Brain microvascular endothelial cell (primary cell): ENCODE results near the gene SENP2.
"Not testable (repeated sequence)": the region's sequence is repeated elsewhere in the genome, so short reads cannot be mapped to it uniquely, and the experiment has no call there.

Experiments
- DNase-seq: peaks from one replicate; pipeline ENCODE4 v3.0.0-alpha.2; 2020
- H3K27ac ChIP-seq: fragments of 250-450 bp; sonication (Bioruptor Pico); 2 replicates; pipeline ENCODE4 v1.5.1; 2020; ENCODE audit warnings: mild to moderate bottlenecking, moderate library complexity
- H3K27me3 ChIP-seq: fragments of 250-450 bp; sonication (Bioruptor Pico); replicated peaks from 2 replicates; pipeline ENCODE4 v1.5.1; 2020; ENCODE audit warnings: mild to moderate bottlenecking
- H3K36me3 ChIP-seq: fragments of 250-450 bp; sonication (Bioruptor Pico); replicated peaks from 2 replicates; pipeline ENCODE4 v1.5.1; 2020; ENCODE audit warnings: mild to moderate bottlenecking
- H3K4me3 ChIP-seq: 2 replicates; pipeline ENCODE4 v1.5.1; 2011; ENCODE audit warnings: low read depth, mild to moderate bottlenecking, control low read depth, low read length, moderate library complexity
- CTCF ChIP-seq: IDR thresholded peaks from 2 replicates; pipeline ENCODE4 v1.5.1; 2011; ENCODE audit warnings: low read depth, mild to moderate bottlenecking, moderate library complexity, low read length, control low read depth, inconsistent platforms; ENCODE audit errors: missing control alignments
- in situ Hi-C: cut with HindIII; loops from 2 replicates; pipeline ENCODE4 v1.10.0; 2017; ENCODE audit warnings: low sequenced_read_pairs, low pct_ligation_motif_present

The SENP2 gene

DNA sequence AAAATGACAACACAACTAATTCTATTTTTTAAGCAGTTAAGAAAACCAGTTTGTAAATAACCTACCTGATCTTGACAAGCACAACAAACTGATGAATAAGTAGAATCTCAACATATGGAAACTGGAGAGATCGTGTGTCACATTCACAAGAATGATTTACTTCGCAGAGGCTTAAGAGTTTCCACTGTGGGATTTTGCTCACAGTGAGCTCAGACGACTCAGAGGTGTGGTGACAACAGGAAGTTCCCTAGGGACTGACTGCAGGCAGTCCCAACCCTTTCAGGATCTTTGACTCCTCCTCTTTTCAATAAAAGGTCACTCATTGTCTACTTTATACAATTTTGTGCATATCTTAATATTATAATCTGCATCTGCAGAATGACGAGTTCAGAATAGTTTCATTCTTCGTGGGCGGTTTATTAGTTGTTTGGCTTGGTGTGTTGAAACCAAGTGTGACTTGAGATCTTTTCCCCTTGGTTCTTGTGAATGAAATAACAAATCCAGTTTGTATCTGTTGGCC lies 33.7 kb upstream of the SENP2 start, which contains the start of gene LIPH:
Gene LIPH (minus strand): TSS at position 231 of the 520 bp plus-strand sequence. CDS start 117 bp downstream, at position 114.
- Histone ChIP-seq H3K4me3 (no peak within 1 kb of the TSS), H3K27me3 (no peaks in the 10 kb centered on the region), H3K27ac (no peak within 1 kb of the TSS), H3K36me3 (no peaks in the 10 kb centered on the region)
- DNase-seq, result peak; percentile 46
- in situ Hi-C loops, result no loop called here
- no peak for TF ChIP-seq CTCF

DNA sequence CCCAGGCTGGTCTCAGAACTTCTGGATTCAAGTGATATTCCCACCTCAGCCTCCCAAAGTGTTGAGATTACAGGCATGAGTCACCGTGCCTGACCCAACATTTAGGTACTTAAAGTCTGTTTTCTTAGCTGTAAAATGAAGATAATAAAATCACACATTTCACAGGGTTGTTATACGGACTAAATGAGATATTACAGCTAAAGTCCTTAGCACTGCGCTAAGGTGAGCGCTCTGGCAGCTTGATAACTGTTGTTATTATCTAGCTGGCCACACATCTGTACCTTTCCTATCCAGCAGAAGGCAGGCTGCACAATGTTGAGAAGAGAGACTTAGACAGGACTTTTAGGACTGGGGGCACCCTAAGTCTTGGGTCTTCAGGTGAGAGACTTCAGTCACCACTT lies 31.0 kb upstream of the SENP2 start:
- Histone ChIP-seq H3K27me3 (no peaks in the 10 kb centered on the region), H3K4me3 (no peak overlapping the region), H3K27ac (no peak overlapping the region), H3K36me3 (no peaks in the 10 kb centered on the region)
- peak; percentile 40 for DNase-seq
- in situ Hi-C loops, result no loop called here
- no peak for TF ChIP-seq CTCF

- H3K4me3 ChIP-seq, result no peak overlapping the region
- no peak for TF ChIP-seq CTCF
- in situ Hi-C loops, result no loop called here
- no peaks in the 10 kb centered on the region for H3K27me3 ChIP-seq
- no peak for DNase-seq
- no peak overlapping the region for H3K27ac ChIP-seq
- H3K36me3 ChIP-seq, result no peaks in the 10 kb centered on the region
Observed at GRCh38 chr3:185555860-185556347, 30.2 kb upstream of the SENP2 start.

DNA sequence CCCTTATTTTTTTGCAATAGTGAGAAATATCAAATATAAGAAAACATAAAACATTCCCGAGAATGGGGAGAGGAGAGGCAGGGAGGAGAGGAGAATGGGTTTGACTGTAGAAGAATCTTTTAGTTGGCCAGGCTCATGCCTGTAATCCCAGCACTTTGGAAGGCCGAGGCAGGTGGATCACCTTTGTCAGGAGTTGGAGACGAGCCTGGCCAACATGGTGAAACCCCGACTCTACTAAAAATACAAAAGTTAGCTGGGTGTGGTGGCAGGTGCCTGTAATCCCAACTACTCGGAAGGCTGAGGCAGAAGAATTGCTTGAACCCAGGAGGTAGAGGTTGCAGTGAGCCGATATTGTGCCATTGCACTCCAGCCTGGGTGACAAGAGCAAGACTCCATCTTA lies 29.5 kb upstream of the SENP2 start:
- in situ Hi-C loops, DNase-seq, H3K27me3 ChIP-seq, H3K27ac ChIP-seq, H3K4me3 ChIP-seq, H3K36me3 ChIP-seq: not testable (repeated sequence)

DNA sequence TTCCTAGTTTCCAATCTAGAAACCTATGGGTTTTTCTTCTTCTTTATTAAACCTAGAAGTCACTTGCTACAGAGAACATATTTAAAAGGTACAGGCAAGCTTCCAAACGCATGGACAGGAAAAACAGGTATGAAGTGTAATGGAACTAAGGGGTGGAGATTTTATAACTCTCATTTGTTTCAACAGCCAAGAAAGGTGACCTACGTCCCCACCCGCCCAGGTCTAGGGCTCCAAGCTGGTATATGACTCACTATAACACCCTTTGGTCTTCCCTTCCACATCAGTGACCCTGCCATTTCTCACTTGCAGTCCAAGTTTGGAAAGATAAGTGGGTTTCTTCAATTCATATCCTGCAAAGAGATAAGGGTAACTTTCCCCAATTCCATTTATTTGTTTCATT lies 27.7 kb upstream of the SENP2 start:
- no peaks in the 10 kb centered on the region for H3K36me3 ChIP-seq
- in situ Hi-C loops, result no loop called here
- DNase-seq, result no peak
- no peak overlapping the region for H3K4me3 ChIP-seq
- H3K27me3 ChIP-seq, result no peaks in the 10 kb centered on the region
- no peak for TF ChIP-seq CTCF
- H3K27ac ChIP-seq, result no peak overlapping the region

GRCh38 chr3:185559706-185560090 lies 26.4 kb upstream of the SENP2 start:
- Histone ChIP-seq H3K36me3 (no peaks in the 10 kb centered on the region), H3K27ac (no peak overlapping the region), H3K27me3 (no peaks in the 10 kb centered on the region), H3K4me3 (no peak overlapping the region)
- in situ Hi-C loops, result no loop called here
- no peak for DNase-seq
- no peak for TF ChIP-seq CTCF
